ENCODE measurements around the gene MAP4K2.

MAP4K2 gene

DNA sequence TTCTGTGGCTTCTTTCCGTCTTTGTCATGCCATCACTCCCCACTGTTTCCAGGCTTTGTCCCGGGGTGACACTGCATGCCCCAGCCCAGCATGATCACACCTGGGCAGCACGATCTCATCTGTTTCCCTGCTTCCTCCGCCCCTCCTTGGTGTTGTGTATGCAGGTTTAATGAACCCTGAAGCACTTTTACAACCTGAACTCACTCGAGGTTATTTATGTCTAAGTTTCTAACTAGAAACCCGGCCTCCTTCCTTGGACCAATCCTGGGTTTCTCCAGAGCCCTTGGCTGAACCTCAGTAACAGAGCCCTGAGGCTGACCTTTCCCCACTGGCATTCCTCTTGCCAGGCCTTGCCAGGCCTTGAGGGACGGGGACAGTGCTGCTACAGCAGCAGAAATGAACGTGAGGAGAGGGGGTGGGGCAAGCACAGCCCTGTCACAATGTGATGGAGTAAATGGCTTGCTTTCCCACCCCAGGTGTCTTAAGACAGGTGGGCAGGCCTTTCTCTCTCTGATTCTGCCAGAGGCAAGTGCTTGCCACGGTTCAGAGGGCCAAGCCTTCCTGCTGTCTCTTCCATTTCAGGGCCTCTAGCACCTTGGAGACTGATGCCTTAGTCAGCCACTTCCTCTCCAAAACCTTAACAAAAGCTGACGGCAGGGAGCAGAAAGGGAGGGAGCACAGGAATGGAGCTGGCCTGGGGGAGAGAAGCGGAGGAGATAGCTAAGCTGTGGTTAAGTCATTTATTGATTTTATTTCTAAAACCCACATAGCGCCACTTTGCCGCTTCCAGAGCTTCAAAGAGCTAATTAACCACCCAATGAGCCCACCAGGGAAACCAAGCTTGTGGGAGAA lies 40.1 kb downstream of the MAP4K2 start:
- H3K27ac ChIP-seq = no peak overlapping the region
- TF ChIP-seq ZFX (IDR thresholded peaks at IDR 0.05) = no peak
- TF ChIP-seq CTCF (conservative IDR thresholded peaks at IDR 0.05) = no peak

GRCh38 chr11:64762277-64762673 lies 40.7 kb downstream of the MAP4K2 start:
- no peak overlapping the region for H3K27ac ChIP-seq
- TF ChIP-seq CTCF (conservative IDR thresholded peaks at IDR 0.05) (no peak), ZFX (IDR thresholded peaks at IDR 0.05) (no peak)

DNA sequence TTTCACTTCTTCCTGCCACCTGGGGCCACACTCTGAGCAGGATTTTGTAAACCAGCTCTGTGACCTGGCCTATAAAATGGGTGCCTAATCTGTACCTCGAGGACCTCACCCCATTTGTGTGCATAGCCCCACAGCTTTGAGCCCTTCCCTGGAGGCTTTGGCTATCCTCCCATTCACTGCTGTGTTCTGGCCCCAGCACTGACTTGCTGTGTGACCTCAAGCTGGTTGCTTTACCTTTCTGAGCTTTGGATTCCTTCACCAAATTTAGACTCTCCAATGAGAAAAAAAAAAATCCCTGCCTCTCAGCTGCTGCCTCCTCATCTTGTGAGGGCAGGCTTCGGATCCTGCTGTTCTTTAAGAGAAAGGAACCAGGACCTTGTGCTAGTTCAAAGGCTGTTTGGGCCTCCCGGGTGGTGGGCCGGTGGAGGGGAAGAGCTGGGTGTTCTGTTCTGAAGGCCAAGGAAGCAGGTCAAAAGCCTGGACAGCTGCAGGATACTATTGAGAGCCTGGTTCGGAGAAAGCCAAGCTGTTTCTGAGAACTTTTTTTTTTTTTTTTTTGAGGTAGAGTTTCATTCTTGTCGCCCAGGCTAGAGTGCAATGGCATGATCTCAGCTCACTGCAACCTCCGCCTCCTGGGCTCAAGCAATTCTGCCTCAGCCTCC lies 42.1 kb downstream of the MAP4K2 start:
- TF ChIP-seq CTCF (conservative IDR thresholded peaks at IDR 0.05) (no peak), ZFX (IDR thresholded peaks at IDR 0.05) (no peak)
- H3K27ac ChIP-seq = no peak overlapping the region

GRCh38 chr11:64759722-64760719 lies 43.0 kb downstream of the MAP4K2 start, which contains the start of gene PYGM:
TSS of gene PYGM (minus strand) at chr11:64759974. CDS start at chr11:64759898, 76 bp downstream.
- TF ChIP-seq CTCF (conservative IDR thresholded peaks at IDR 0.05) (no peak), ZFX (IDR thresholded peaks at IDR 0.05) (no peak)

DNA sequence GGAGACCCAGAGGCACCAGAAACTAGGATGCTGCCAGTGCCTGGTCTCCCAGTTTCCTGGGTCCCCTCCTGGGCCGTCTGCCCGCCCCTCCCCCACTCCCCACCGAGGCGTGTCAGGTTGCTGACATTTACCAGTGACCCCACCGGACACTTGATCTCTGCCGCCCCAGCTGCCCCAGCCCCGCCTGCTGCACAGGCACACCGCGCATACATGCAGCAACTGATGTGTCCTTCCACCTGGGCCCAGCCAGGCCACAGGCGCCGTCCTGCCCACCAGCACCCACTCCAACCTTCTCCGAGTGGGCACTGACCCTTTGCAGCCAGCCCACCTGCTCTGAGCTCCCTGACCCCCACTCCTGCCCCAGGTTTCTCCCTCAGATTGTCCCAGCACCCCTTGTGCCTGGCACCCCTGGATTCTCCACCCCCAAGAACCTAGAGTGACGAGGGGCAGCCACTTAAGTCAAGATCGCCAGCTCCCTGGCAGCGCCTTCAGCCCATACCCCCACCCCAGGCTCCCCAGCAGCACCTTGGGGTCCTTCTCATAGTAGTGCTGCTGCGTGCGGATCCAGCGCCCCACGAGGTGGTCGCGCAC lies 43.8 kb downstream of the MAP4K2 start:
- TF ChIP-seq ZFX (IDR thresholded peaks at IDR 0.05) (no peak), CTCF (conservative IDR thresholded peaks at IDR 0.05) (no peak)
- H3K27ac ChIP-seq = no peak overlapping the region

More at GRCh38 chr11:64759722-64760719, 43.0 kb downstream of the MAP4K2 start, which contains the start of gene PYGM:
- no peak within 1 kb of the TSS for H3K27ac ChIP-seq

DNA sequence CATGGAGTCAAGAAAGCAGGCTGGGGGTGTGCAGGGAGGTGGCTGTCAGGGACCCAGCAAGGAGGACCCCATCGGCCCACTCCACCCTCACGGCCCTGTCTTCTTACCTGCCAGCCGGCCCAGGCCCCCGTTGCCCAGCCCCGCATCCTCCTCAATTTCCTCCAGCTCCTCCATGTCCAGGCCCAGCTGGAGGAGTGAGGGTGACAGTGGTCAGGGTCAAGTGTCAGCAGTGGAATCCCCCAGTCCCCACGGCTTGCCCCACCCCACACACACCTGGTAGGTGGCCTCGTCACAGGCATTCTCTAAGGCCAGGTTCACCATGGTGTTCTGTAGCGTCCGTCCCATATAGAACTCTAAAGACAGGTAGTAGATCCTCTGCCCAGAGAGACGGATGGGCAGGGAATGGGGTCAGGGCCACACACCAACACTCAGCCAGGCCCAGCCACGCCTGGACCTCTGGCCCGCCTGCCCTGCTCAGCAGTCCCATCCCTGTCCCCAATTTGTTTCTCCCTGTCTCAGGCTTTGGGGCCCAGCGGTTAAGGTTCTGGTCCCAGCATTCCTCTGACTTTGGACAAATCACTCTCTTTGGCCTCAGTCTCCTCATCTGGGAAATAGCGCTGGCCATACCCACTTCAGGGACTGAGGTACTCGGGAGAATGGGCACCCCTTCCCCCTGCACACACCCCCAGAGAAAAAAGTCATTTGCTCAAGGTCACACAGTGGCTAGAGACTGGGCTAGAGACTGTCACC lies 44.5 kb downstream of the MAP4K2 start:
- no peak for TF ChIP-seq CTCF (conservative IDR thresholded peaks at IDR 0.05)
- TF ChIP-seq ZFX (IDR thresholded peaks at IDR 0.05) = no peak

More for the DNA sequence above, 44.5 kb downstream of the MAP4K2 start:
- H3K27ac ChIP-seq = no peak overlapping the region

Data from C4-2B (cell line).